ENCODE results near the gene PITPNM1.
"Not testable (repeated sequence)": the region's sequence is repeated elsewhere in the genome, so short reads cannot be mapped to it uniquely, and the experiment has no call there.

DNA sequence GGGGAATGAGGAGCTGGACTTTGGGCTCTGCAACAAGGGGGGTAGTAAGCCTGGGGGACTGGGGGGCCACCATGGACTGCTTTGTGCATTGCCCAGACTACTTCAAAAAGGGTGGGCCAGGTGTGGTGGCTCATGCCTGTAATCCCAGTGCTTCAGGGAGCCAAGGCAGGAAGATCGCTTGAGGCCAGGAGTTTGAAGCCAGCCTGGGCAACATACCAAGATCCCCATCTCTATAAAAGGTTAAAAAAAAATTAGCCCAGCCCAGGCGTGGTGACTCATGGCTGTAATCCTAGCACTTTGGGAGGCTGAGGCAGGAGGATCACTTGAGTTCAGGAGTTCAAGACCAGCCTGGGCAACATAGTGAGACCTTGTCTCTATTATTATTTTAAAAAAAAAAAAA lies 39.6 kb downstream of the PITPNM1 start:
- TF ChIP-seq, protein P1, sequence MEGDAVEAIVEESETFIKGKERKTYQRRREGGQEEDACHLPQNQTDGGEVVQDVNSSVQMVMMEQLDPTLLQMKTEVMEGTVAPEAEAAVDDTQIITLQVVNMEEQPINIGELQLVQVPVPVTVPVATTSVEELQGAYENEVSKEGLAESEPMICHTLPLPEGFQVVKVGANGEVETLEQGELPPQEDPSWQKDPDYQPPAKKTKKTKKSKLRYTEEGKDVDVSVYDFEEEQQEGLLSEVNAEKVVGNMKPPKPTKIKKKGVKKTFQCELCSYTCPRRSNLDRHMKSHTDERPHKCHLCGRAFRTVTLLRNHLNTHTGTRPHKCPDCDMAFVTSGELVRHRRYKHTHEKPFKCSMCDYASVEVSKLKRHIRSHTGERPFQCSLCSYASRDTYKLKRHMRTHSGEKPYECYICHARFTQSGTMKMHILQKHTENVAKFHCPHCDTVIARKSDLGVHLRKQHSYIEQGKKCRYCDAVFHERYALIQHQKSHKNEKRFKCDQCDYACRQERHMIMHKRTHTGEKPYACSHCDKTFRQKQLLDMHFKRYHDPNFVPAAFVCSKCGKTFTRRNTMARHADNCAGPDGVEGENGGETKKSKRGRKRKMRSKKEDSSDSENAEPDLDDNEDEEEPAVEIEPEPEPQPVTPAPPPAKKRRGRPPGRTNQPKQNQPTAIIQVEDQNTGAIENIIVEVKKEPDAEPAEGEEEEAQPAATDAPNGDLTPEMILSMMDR (IDR thresholded peaks at IDR 0.05; ENCODE audit: low read depth, low read length) = not testable (repeated sequence)
- TF ChIP-seq POLR2A (IDR thresholded peaks at IDR 0.05; ENCODE audit: extremely low read depth, insufficient read length) = not testable (repeated sequence)
- TF ChIP-seq, protein P2, sequence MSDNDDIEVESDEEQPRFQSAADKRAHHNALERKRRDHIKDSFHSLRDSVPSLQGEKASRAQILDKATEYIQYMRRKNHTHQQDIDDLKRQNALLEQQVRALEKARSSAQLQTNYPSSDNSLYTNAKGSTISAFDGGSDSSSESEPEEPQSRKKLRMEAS (IDR thresholded peaks at IDR 0.05; ENCODE audit: low read depth, low read length) = not testable (repeated sequence)
